Cardiac muscle cell (in vitro differentiated cells and primary cell): ENCODE measurements around the gene CRYBG1. TPM values are rescaled to one million over a fixed set of nuclear protein-coding genes. Genes with fewer than 3 reads are reported as not detected.
A peak's percentile ranks its signal among the peaks of the same experiment; 100 is the strongest.

Experiments used
- DNase-seq, 2 donors: peaks; one replicate each; pipeline versions ENCODE4 v3.0.0 to v3.0.0-alpha.2; 2010 to 2017; ENCODE audit warnings: low read depth in 1 of 2, low spot score in 1 of 2
- H3K27ac ChIP-seq: fragments of 200-600 bp; sonication (generic); 2 replicates; pipeline ENCODE4 v1.5.1; 2016
- H3K27me3 ChIP-seq: fragments of 200-600 bp; sonication (generic); 2 replicates; pipeline ENCODE4 v1.6.0; 2016; ENCODE audit warnings: control low read depth
- H3K36me3 ChIP-seq: fragments of 200-600 bp; sonication (generic); 2 replicates; pipeline ENCODE4 v1.5.1; 2016; ENCODE audit warnings: control low read depth
- H3K4me1 ChIP-seq: fragments of 200-600 bp; sonication (generic); 2 replicates; pipeline ENCODE4 v1.8.1; 2017; ENCODE audit warnings: low read depth, mild to moderate bottlenecking, mixed run types
- H3K4me3 ChIP-seq: fragments of 200-600 bp; sonication (generic); 2 replicates; pipeline ENCODE4 v1.5.1; 2016; ENCODE audit warnings: mild to moderate bottlenecking
- H3K9me3 ChIP-seq: fragments of 200-600 bp; sonication (generic); 2 replicates; pipeline ENCODE4 v1.5.1; 2017; ENCODE audit warnings: low read depth, mild to moderate bottlenecking, control low read depth
- polyA plus RNA-seq: library from polyadenylated mRNA; unstranded; fragments of >200 nt; fragmentation: Nextera tagmentation; extraction: Ambion mirVana; gene quantifications from 2 replicates; pipeline ENCODE4 v1.2.1, GENCODE V29; 2016
- total RNA-seq: library from RNA; depleted of rRNA; stranded (reverse); fragments of >200 nt; gene quantifications from 2 replicates; pipeline ENCODE4 v1.2.3, GENCODE V29; 2016
- TF ChIP-seq, protein P1 (sequence below): IDR thresholded peaks from 2 replicates; pipeline ENCODE4 v1.5.1; 2012; ENCODE audit warnings: low read depth, mild to moderate bottlenecking, low read length

Gene CRYBG1
- total and polyA plus RNA-seq, 2 experiments from 2014 or later = 0.22 TPM; not detected in 1

DNA sequence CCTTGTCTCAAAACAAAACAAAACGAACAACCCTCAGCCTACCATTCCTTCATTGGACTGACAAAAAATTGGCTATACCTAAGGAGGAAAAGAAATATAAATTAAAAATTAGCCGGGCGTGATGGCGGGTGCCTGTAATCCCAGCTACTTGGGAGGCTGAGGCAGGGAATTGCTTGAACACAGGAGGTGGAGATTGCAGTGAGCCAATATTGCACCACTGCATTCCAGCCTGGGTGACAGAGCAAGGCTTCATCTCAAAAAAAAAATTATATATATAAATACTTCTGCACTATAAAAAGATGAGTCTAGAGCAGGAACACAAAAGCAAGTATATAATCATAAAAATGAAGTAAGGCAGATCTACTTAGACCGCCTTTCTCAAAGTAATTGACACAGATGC lies 109.8 kb downstream of the CRYBG1 start:
- Histone ChIP-seq H3K4me3 (no peak overlapping the region), H3K9me3 (no peaks in the 10 kb centered on the region), H3K27me3 (no peaks in the 10 kb centered on the region), H3K27ac (no peak overlapping the region), H3K36me3 (no peaks in the 10 kb centered on the region), H3K4me1 (no peaks in the 10 kb centered on the region)
- TF ChIP-seq, protein P1, sequence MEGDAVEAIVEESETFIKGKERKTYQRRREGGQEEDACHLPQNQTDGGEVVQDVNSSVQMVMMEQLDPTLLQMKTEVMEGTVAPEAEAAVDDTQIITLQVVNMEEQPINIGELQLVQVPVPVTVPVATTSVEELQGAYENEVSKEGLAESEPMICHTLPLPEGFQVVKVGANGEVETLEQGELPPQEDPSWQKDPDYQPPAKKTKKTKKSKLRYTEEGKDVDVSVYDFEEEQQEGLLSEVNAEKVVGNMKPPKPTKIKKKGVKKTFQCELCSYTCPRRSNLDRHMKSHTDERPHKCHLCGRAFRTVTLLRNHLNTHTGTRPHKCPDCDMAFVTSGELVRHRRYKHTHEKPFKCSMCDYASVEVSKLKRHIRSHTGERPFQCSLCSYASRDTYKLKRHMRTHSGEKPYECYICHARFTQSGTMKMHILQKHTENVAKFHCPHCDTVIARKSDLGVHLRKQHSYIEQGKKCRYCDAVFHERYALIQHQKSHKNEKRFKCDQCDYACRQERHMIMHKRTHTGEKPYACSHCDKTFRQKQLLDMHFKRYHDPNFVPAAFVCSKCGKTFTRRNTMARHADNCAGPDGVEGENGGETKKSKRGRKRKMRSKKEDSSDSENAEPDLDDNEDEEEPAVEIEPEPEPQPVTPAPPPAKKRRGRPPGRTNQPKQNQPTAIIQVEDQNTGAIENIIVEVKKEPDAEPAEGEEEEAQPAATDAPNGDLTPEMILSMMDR = no peak
- no peak for DNase-seq

DNA sequence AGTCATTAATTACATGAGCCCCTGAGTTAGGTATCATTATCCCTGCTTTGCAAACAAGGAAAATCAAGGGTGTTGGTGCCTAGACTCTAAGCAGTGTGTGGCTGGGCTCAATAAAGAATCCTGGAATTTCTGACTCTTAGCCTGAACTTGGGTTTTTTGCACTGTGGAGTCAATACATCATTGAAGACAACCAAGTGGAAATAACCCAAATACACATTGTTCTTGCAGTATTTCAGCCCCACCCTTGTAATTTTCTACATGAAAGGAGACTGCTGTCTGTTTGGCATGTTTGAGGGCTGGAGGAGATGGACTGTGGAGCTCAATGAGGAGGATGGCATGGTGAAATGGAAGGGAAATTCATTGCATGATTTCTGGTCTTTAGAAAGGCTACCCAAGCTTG lies 110.3 kb downstream of the CRYBG1 start:
- Histone ChIP-seq H3K9me3 (no peaks in the 10 kb centered on the region), H3K36me3 (no peaks in the 10 kb centered on the region), H3K27me3 (no peaks in the 10 kb centered on the region), H3K4me3 (no peak overlapping the region), H3K4me1 (no peaks in the 10 kb centered on the region), H3K27ac (no peak overlapping the region)
- no peak for DNase-seq
- TF ChIP-seq, protein P1 = no peak

DNA sequence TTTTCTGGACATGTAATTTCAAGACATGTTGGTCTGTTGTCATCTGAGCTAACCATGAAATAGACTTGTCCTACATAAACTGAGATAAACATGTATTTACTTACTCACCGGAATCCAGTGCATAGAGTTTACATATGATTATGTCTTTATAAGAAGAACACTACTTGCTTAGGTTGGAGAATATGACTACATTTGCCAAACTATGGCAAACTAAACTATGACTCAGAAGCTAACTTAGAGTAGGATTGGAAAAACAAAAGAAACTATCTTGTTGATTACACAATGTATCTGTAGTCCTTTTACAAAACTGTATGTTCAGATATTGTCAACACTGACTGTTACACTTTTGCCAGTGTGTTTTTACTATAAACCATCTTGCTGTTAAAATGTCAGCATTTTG lies 113.3 kb downstream of the CRYBG1 start:
- no peak overlapping the region for H3K4me3 ChIP-seq
- no peaks in the 10 kb centered on the region for H3K9me3 ChIP-seq
- H3K4me1 ChIP-seq = no peaks in the 10 kb centered on the region
- peak in 1 of 2 donors; percentile 80 for DNase-seq
- TF ChIP-seq, protein P1 = no peak
- H3K27me3 ChIP-seq = no peaks in the 10 kb centered on the region
- no peaks in the 10 kb centered on the region for H3K36me3 ChIP-seq
- H3K27ac ChIP-seq = no peak overlapping the region

DNA sequence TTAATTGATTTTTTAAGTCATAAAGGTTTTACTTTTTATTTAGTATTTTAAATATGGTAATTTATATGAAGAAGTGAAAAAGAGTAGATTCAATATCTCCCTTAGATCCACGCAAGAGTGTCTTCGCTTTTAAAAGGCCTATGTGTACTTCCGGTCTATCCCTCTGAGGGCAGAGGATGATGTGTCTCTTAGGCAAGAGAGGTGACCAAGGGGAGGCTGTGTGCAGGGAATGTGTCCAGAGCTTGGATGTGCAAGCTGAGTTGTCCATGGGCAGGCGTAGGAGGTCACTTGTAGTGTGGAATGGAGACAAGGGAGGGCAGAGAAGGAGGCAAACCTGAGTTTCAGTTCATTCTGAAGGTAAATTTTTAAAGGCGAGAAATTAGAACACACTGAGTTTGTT lies 113.9 kb downstream of the CRYBG1 start:
- Histone ChIP-seq H3K27ac (no peak overlapping the region), H3K4me1 (no peaks in the 10 kb centered on the region), H3K27me3 (no peaks in the 10 kb centered on the region), H3K4me3 (no peak overlapping the region), H3K36me3 (no peaks in the 10 kb centered on the region), H3K9me3 (no peaks in the 10 kb centered on the region)
- TF ChIP-seq, protein P1 = no peak
- DNase-seq = peak in 1 of 2 donors; percentile 42

DNA sequence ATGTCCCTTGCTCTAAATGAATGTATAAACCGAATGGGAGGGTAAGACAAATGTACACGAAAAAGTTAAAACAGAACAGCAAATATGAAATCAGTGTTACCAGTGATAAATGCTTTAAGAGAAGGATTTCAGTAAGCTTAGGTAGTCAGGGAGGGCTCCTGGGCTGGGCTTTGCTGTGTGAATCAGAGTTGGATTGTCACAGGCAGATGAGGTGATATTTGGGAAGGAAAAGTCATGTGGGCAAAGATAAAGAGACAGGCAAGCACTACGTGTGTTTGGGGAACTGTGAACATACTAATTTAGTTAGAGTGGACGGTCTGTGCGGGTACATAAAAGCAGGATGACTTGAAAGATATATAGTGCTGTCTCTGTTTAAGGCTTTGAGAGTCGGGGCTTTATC lies 114.8 kb downstream of the CRYBG1 start:
- Histone ChIP-seq H3K4me3 (no peak overlapping the region), H3K9me3 (no peaks in the 10 kb centered on the region), H3K27me3 (no peaks in the 10 kb centered on the region), H3K36me3 (no peaks in the 10 kb centered on the region), H3K4me1 (no peaks in the 10 kb centered on the region), H3K27ac (no peak overlapping the region)
- no peak for DNase-seq
- TF ChIP-seq, protein P1 = no peak
